ENCODE results near the gene SNX30.

The SNX30 gene

GRCh38 chr9:112784020-112784785 is 33.6 kb downstream of the SNX30 start:
- DNase-seq = no peak

- no peak for DNase-seq
These were observed 35.4 kb downstream of the SNX30 start for GRCh38 chr9:112785986-112786385.

GRCh38 chr9:112786829-112787520 is 36.4 kb downstream of the SNX30 start:
- no peak for DNase-seq

GRCh38 chr9:112787978-112788377 is 37.4 kb downstream of the SNX30 start:
- no peak for DNase-seq

GRCh38 chr9:112789473-112789872 is 38.9 kb downstream of the SNX30 start:
- no peak for DNase-seq

GRCh38 chr9:112789891-112790774 is 39.6 kb downstream of the SNX30 start:
- DNase-seq = no peak

- no peak for DNase-seq
These were observed 42.1 kb downstream of the SNX30 start for GRCh38 chr9:112792670-112793069.

- peak; percentile 82 to 83 for DNase-seq
These were observed 42.8 kb downstream of the SNX30 start for GRCh38 chr9:112793213-112793810.

- DNase-seq = no peak
These were observed 44.2 kb downstream of the SNX30 start for GRCh38 chr9:112794731-112795130.

- DNase-seq = no peak
These were observed 45.4 kb downstream of the SNX30 start for GRCh38 chr9:112795921-112796320.

GRCh38 chr9:112796485-112796884 is 45.9 kb downstream of the SNX30 start:
- DNase-seq = no peak

- DNase-seq = peak in 1 of 2 donors; percentile 24
These were observed 58.8 kb downstream of the SNX30 start for GRCh38 chr9:112809351-112809848.

GRCh38 chr9:112809906-112810305 is 59.3 kb downstream of the SNX30 start:
- no peak for DNase-seq

GRCh38 chr9:112810696-112811490 is 60.3 kb downstream of the SNX30 start:
- DNase-seq = no peak

- no peak for DNase-seq
These were observed 61.0 kb downstream of the SNX30 start for GRCh38 chr9:112811518-112811917.

- DNase-seq = no peak
These were observed 65.3 kb downstream of the SNX30 start for GRCh38 chr9:112815868-112816267.

GRCh38 chr9:112817860-112818203 is 67.3 kb downstream of the SNX30 start:
- no peak for DNase-seq

- DNase-seq = peak in 1 of 2 donors; percentile 17
These were observed 69.3 kb downstream of the SNX30 start for GRCh38 chr9:112819635-112820496.

- DNase-seq = no peak
These were observed 70.3 kb downstream of the SNX30 start for GRCh38 chr9:112820881-112821280.

GRCh38 chr9:112822618-112823017 is 72.1 kb downstream of the SNX30 start:
- DNase-seq = no peak

- DNase-seq = no peak
These were observed 72.7 kb downstream of the SNX30 start for GRCh38 chr9:112823257-112823656.

All from CD4-positive, alpha-beta T cell treated with Interleukin-4 for 1 hour (primary cell).